CD4-positive, alpha-beta T cell treated with Interleukin-10 for 1 hour (primary cell): Measurements from ENCODE around the gene C1D.
"Not testable (repeated sequence)": the region's sequence is repeated elsewhere in the genome, so short reads cannot be mapped to it uniquely, and the experiment has no call there.

Source experiments
- DNase-seq: peaks from one replicate; pipeline ENCODE4 v3.0.0-alpha.2; 2020

Gene C1D, protein sequence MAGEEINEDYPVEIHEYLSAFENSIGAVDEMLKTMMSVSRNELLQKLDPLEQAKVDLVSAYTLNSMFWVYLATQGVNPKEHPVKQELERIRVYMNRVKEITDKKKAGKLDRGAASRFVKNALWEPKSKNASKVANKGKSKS

DNA sequence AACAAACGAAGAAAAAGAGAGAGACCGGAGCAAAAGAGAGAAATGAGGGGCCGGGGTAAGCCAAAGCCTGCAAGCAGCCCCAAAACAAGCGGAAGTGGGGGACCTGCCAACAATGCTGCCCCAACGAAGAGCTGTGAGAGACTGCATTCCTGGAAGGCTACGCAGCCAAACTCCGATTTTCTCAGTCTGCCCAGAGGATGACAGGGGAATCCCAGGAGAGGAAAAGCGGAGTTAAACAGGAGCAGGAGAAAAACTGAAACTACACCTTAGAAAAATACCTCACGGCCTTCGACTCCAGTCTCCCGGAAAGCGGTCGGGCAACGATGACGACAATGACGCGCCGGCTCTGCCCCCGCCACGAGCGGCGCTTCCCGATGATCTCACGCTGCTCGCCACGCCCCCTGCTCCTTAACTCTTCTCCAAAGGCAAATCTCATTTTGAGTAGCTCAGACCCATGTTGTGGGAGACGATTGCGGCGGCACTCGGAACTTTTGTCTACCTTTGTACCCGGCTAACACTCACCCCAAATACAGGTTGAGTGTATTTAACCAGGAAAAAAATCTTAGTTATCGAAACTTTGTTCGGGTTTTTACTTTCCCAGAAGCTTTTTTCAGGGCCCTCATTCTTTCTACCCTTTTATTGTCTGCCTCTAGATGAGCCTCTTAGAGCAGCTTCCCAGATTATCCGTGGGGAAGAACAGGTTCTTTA is at the start of gene C1D:
Gene C1D, minus strand, starts transcription at position 325 of the 708 bp plus-strand sequence. CDS start 15,694 bp downstream, outside the sequence.
- peak; percentile 92 for DNase-seq

DNA sequence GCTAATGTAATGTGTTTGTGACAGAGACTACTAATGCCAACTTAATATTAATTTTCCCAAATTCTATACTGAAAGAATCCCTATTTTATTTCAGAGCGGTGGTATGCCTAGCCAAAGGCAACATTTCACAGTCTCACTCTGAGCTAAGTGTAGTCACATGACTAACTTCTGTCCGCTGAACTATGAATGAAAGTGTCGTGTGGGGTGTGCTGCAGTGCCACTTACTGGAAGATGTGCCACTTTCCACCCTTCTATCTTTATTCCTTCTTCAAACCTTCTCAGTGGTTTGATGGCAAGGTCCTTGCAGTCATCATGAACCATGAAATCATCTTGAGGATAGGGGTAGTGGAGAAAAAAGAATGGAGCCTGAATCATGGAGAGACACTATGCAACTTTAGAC is 47.3 kb upstream of the C1D start:
- no peak for DNase-seq

DNA sequence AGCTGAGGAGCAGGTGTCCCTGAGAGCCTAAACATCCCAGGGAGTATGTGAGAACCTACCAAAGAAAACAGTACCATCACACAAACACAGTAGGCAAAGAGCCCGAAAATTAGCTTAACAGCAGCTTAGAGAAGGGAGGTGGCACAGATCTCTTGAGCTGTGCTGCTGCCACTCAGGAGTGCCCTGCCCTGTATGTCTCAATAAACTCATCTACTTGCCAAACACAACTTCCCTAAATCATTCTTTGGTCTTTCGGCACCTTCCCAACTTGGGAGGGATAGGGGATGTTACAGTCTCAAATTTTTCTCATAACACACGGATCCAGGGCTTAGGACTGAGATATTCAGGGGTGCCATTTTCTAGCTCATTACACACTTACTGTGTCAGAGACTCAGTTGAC is 45.3 kb upstream of the C1D start:
- DNase-seq: no peak

DNA sequence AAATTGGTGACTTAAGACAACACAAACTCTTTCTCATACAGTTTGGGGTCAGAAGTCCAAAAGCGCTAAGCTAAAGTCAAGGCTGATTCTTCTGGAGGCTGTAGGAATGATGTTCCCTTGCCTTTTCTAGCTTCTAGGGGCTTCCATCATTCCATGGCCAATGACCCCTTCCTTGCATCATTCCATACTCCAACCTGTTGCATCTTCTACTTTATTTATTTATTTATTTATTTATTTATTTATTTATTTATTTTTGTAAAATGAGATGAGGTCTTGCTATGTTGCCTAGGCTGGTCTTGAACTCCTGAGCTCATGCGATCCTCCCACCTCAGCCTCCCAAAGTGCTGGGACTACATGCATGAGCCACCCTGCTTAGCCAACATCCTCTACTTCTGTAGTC is 44.7 kb upstream of the C1D start:
- no peak for DNase-seq

DNA sequence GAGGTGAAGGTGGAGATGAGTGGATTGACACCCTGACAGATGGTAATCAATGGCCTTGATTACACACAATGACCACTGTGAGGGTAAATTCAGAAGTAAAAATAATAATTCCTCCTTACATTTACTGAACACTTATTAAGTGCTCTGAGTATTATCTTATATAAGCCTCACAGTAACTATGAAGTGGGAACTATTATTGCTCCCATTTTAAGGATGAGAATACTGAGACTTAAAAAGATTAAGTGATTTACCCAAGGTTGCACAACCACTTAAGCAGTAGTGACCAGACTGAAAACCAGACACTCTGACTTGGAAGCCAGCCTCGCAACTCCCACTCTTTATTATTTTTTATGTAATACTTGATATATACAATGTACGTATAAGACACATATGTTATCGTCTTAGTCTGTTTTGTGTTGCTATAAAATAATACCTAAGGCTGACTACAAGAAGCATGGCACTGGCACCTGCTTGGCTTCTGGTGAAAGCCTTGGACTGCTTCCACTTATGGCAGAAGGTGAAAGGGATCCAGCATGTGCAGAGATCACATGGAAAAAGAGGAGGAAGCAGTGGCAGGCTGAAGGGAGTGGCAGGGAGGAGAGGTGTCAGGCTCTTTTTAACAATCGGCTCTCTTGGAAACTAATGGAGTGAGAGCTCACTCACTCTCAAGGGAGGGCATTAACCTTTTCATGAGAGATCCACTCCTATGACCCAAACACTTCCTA is 41.5 kb upstream of the C1D start:
- DNase-seq: no peak

DNA sequence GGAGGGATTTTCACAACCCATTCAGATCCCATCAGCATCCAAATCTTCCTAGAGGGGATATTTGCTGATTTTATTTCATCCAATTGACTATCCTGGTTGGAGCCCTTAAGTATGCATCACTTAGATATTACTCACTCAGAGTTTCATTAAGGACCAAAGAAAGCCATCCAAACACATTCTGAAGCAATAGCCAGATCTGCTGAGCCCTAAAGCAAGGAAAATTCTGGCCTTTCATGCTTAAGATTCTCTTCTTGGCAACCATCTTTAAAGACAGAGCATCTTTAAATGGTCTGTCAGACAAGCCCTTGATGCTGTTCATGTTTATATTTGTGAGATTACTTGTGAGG is 40.9 kb upstream of the C1D start:
- DNase-seq: no peak

DNA sequence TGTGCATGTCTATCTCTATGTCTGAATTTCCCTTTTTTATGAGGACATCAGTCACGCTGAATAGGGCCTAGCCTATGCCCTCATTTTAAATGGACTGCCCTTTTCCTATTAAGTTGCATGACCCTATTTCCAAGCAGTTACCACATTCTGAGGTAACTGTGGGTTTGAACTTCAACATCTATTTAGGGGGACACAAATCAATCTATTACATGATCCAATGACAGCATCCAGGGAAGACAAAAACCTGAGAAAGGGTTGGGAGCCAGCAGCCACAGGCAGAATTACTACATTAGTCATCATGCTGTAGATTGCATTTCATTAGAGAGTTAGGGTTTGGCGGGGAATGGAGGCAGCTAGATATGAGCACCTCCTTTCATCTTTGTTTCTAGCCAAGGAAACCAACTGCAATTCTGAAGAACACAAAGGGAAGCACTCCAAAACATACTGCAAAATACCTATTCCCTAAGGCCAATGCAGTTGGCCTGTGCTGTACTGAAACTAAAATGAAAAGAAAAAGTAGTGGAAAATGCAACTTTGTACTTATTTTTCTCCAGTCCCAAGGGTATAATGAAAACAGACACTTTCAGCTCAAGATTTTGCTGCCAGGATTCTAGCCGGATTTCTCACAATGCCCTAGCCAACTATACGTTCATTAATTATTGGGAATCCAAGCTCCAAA is 40.4 kb upstream of the C1D start:
- no peak for DNase-seq

DNA sequence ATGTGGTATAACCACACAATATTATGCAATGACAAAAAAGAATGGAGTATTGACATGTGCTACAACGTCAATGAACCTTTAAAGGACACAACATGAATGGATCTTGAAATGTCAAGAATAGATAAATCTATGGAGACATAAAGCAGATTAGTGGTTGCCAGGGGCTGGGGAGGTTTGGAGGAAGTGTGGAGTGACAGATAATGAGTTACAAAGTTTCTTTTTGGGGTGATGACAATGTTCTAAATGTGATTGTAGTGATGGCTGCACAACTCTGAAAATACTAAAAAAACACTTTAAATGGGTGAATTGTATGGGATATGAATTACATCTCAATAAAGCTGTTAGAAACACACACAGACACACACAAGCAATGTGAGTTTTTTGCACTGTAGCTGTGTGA is 37.4 kb upstream of the C1D start:
- no peak for DNase-seq

DNA sequence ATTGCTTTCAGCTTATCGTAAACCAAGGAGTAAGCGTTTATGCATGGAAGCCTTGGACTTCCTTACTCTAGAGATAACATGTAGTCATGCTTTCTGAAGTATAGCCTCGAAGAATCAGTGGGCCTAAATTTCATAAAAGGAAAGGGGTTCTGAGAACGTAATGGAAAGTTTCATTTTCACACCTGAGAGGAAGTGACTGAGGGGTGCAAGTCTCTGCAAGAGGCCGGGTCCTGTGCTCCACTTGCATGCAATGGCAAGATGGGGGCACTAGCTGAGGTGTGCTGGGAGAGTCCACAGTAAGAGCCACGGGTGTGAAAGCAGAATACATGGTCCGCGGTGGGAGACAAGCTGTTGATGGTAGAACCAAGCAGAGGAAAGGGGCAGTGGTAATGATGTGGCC is 36.5 kb upstream of the C1D start:
- no peak for DNase-seq

DNA sequence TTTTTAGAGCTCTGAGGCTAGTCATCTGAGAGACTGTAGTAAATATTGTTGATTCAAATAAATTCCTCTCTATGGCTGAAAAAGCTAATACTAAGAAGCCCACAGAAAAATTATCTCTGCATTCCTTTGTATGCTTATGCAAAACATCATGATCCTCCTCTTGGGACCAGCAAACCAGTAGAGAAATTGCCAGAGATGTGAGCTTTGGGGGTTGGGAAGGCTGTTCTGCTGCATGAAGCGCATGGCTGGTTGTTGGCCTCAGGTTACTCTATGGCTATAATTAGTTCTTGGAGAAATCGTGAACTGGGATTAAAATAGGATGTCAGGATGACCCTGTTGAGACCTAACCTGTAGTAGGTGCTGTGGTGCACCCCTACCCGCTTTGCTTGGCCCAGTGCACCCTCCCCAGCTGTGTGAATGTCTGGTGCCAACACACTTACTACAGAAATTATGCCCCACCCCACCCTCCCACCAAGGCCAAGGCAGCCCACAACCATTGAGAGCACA is 35.5 kb upstream of the C1D start:
- DNase-seq: no peak

DNA sequence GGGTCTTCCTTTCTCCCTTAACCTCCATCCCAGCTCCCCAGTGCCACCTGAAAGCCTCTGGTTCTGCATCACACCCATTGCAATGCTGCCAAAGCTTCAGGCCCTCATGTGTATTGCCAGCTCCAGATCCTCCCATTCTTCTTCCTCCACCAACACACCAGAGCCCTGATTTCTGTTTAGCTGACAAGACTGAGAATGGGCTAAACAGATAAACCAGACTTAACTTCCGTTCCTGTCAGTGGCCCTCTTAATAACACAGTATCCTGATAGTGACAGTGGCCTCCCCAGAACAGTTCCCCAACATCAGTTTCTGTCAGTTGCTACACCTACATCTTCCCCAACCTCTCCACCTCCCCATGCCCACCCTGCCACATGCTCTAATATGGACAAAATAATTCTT is 31.3 kb upstream of the C1D start:
- DNase-seq: no peak

DNA sequence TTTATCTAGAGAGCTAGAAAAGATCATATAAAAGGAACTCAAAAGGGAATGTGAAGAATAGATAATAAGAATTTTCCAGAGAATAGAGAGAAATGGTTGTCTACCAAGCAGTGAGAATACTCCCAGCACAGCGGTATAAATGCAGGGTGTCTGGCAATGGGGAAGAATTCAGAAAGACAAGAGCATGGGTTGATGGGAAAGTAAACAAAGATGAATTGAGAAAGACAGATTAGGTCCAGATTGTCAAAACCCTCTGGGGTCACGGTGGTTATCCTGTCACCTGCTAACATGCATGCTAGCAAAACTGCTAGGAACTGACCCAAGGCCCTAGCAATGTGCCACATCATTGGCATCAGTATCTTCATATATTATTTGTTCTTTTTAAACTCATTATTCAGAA is 30.8 kb upstream of the C1D start:
- no peak for DNase-seq

DNA sequence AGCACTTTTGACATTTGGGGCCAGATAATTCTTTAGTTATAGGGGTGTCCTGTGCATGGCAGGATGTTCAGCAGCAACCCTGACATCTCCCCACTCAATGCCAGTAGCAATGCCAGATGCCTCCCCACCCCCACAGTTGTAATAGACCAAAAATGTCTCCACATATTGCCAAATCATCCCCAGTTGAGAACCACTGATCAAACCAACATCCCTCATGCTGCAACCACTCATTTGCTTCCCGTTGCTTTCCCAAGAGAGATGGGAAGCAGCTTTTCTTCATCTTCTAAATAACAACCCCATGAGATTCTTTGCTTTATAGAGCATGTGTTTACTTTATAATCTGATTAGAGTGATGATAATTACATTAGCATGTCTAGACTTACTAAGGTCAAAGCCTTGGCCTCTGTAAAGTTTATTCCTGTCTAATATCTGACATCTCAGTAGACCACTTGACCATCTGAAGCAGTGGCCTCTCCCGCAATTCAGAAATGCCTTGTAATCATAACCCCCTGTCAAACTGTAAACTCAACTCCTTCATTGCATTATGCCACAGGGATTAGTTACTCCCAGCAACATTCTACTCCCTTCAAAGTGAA is 28.7 kb upstream of the C1D start:
- DNase-seq: no peak

DNA sequence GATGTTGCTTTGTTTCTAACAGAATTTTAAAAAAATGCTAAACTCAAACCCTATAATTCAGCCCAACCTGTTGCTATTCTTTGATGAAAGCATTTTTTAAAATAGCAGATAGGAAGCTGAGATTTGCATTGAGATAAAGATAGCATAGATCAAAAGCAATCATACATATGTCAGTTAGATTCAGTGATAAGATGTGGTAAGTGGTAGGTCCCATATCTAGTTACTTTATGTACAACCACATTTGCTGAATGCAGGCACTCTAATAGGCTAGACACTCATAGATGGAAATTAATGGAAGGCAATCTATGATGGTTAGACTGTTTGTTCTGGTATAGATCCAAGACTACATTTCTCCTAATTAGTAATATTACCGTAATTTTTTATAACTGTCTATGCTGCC is 27.2 kb upstream of the C1D start:
- DNase-seq: peak; percentile 19

DNA sequence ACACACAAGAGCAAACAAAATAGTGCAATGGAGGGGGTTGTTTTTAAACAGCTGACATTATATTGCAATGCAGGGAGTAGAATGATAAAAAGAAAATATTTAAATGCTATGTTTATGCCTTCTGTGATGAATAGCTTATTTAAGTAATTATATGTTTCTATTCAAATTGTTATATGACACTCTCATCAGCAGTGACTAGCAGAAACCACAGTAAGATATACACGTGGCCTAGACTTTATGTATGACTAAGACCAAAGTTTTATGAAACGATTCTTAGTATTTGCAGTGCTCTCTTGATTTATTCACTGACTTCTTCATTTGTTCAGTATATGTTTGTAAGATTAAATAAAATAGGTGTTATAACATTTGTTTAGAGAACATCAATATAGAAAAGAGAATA is 26.1 kb upstream of the C1D start:
- no peak for DNase-seq

DNA sequence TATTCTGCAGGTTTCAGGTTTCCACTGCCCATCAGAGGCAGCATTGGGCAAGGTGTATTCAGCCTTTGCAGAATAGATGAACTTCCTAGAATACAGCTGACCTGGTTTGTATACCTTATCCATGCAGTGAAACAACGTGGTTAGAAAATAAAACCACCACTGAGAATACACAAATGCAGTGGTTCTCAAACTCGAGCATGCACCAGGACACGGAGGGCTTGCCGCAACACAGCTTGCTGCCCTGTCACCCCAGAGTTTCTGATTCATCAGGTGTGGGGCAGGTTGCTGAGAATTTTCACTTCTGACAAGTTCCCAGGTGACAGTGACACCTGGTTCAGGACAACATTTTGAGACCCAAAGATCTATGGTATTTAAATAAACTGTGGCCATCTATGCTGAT is 23.4 kb upstream of the C1D start:
- DNase-seq: no peak

DNA sequence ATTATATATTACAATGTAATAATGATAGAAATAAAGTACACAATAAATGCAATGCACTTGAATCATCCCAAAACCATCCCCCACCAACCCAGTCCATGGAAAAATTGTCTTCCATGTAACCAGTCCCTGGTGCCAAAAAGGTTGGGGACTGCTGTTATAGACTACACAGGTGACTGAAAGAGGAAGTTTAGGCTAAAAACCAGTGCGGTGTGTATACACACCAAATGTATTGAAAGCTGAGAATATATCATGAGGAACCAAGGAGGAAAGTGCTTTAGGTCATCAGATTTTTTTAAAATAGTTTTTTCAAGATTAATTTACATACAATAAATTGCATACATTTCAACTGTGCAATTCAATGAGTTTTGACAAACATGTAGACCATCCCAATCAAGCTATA is 20.5 kb upstream of the C1D start:
- DNase-seq: no peak

DNA sequence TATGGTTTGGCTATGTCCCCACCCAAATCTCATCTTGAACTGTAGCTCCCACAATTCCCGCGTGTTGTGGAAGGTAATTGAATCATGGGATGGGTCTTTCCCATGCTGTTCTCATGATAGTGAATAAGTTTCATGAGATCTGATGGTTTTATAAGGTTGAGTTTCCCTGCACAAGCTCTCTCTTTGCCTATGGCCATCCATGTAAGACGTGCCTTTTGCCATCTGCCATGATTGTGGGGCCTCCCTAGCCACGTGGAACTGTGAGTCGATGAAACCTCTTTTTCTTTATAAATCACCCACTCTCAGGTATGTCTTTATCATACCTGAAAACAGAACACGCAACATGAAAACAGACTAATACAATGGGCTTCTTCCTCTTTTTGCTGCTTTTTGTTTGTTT is 11.2 kb upstream of the C1D start:
- no peak for DNase-seq

DNA sequence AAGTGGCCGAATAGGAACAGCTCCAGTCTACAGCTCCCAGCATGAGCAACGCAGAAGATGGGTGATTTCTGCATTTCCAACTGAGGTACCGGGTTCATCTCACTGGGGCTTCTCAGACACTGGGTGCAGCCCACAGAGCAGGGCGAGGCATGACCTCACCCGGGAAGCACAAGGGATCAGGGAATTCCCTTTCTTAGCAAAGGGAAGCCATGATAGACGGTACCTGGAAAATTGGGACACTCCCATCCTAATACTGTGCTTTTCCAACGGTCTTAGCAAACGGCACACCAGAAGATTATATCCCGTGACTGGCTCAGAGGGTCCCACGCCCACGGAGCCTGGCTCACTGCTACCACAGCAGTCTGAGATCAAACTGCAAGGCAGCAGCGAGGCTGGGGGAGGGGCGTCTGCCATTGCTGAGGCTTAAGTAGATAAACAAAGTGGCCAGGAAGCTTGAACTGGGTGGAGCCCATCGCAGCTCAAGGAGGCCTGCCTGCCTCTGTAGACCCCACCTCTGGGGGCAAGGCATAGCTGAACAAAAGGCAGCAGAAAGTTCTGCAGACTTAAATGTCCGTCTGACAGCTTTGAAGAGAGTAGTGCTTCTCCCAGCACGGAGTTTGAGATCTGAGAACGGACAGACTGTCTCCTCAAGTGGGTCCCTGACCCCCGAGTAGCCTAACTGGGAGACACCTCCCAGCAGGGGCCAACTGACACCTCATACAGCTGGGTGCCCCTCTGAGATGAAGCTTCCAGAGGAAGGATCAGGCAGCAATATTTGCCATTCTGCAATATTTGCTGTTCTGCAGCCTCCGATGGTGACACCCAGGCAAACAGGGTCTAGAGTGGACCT is 1.2 kb upstream of the C1D start:
- DNase-seq: not testable (repeated sequence)

DNA sequence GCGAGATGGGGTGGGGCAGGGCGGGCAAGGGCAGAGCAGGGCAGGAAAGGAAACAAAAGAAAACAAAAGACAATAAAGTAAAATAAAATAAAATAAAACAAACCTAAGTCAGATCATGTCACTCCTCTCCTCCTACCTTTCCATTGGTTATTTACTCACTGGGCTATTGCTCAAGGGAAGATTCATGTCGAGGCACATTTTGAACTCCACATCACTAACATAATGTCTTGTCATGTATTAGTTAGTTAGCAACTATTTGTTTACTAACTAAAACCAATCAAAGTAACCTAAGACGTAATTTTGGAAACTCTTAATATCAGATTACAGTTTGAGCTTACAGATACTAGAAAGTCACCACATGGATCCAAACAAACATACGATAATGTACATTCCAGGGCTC is 2.2 kb downstream of the C1D start:
- no peak for DNase-seq

DNA sequence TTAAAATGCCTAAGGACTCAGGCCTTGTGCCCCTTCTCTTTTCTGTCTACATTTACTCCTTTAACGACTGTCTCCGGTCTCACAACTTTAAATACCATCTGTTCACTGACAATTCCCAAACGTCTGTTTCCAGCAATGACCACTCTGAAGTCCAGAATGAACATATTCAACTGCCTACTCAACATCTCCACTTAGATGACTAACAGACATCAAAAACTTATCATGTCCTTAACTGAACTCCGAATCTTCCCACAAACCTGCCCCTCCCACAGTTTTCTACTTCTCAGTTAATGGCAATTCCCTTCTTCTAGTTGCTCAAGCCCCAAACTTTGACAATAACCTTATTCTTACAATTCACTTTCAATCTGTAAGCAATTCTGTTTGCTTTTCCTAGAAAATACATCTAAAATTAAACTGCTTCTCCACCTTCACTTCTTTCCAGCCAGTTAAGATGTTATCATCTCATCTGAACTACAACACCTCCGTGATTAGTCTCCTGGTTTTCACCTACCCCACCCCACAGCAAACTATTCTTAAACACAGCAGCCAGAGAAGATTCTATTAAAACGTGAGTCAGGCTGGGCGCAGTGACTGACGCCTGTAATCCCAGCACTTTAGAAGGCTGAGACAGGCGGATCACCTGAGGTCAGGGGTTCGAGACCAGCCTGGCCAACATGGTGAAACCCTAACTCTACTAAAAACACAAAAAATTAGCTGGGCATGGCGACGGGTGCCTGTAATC is 2.8 kb downstream of the C1D start:
- DNase-seq: no peak
